MM.1S (cell line): ENCODE measurements around the gene HOXC13.

Experiments
- DNase-seq: peaks from one replicate; pipeline ENCODE4 v3.0.0-alpha.2; 2015
- H2AFZ ChIP-seq: fragments of 300-600 bp; sonication (generic); 2 replicates; pipeline ENCODE4 v1.6.0; 2016; ENCODE audit warnings: antibody characterized with exemption, low read length
- H3F3A ChIP-seq: fragments of 300-600 bp; sonication (generic); 2 replicates; pipeline ENCODE4 v1.6.1; 2016; ENCODE audit warnings: mild to moderate bottlenecking, antibody characterized with exemption, low read length, moderate library complexity, mixed read lengths; ENCODE audit not compliant: insufficient read depth
- H3K27ac ChIP-seq: fragments of 300-600 bp; sonication (generic); 2 replicates; pipeline ENCODE4 v1.5.1; 2016; ENCODE audit warnings: mild to moderate bottlenecking, low read length
- H3K27me3 ChIP-seq: fragments of 300-600 bp; sonication (generic); replicated peaks from 2 replicates; pipeline ENCODE4 v1.6.0; 2016; ENCODE audit warnings: low read length; ENCODE audit not compliant: insufficient read depth
- H3K36me3 ChIP-seq: fragments of 300-600 bp; sonication (generic); replicated peaks from 2 replicates; pipeline ENCODE4 v1.6.1; 2016; ENCODE audit warnings: mild to moderate bottlenecking, low read length, mixed read lengths; ENCODE audit not compliant: insufficient read depth
- H3K4me1 ChIP-seq: fragments of 300-600 bp; sonication (generic); 2 replicates; pipeline ENCODE4 v1.6.1; 2016; ENCODE audit warnings: low read length, mixed read lengths
- H3K4me2 ChIP-seq: fragments of 300-600 bp; sonication (generic); 2 replicates; pipeline ENCODE4 v1.6.0; 2016; ENCODE audit warnings: low read depth, low read length
- H3K4me3 ChIP-seq: fragments of 300-600 bp; sonication (generic); 2 replicates; pipeline ENCODE4 v1.5.1; 2016; ENCODE audit warnings: low read length, mixed read lengths
- H3K79me2 ChIP-seq: fragments of 300-600 bp; sonication (generic); 2 replicates; pipeline ENCODE4 v1.6.1; 2016; ENCODE audit warnings: mixed run types, low read length, mixed read lengths
- H3K9ac ChIP-seq: fragments of 300-600 bp; sonication (generic); 2 replicates; pipeline ENCODE4 v1.6.1; 2016; ENCODE audit warnings: low read length, mixed read lengths
- H3K9me2 ChIP-seq: fragments of 300-600 bp; sonication (generic); replicated peaks from 2 replicates; pipeline ENCODE4 v1.6.1; 2016; ENCODE audit warnings: mild to moderate bottlenecking, low read length, mixed read lengths; ENCODE audit not compliant: insufficient read depth
- H3K9me3 ChIP-seq: fragments of 300-600 bp; sonication (generic); replicated peaks from 2 replicates; pipeline ENCODE4 v1.6.1; 2016; ENCODE audit warnings: mild to moderate bottlenecking, low read length, mixed read lengths; ENCODE audit not compliant: insufficient read depth
- H4K20me1 ChIP-seq: fragments of 300-600 bp; sonication (generic); 2 replicates; pipeline ENCODE4 v1.6.1; 2016; ENCODE audit warnings: mild to moderate bottlenecking, low read length, moderate library complexity, mixed read lengths; ENCODE audit not compliant: insufficient read depth
- CTCF ChIP-seq: fragments of 300-600 bp; sonication (generic); IDR thresholded peaks from 2 replicates; pipeline ENCODE4 v1.5.1; 2016; ENCODE audit warnings: antibody characterized with exemption, low read length, mixed read lengths
- EZH2 ChIP-seq: fragments of 300-600 bp; sonication (generic); optimal IDR thresholded peaks from 2 replicates; pipeline ENCODE3; 2017; ENCODE audit warnings: low read depth, mild to moderate bottlenecking, antibody characterized with exemption, low read length, mixed read lengths
- EZH2phosphoT487 ChIP-seq: fragments of 300-600 bp; sonication (generic); IDR thresholded peaks from 2 replicates; pipeline ENCODE4 v1.6.1; 2018; ENCODE audit warnings: antibody characterized with exemption, low read length

The HOXC13 gene

GRCh38 chr12:53924521-53925405 is 13.9 kb upstream of the HOXC13 start:
- peaks cover 48% of the 10 kb centered on the region for H3K27me3 ChIP-seq
- no peak overlapping the region for H2AFZ ChIP-seq
- no peak overlapping the region for H3K27ac ChIP-seq
- H3K9ac ChIP-seq = no peak overlapping the region
- H3K4me3 ChIP-seq = no peak overlapping the region
- H3K79me2 ChIP-seq = no peaks in the 10 kb centered on the region
- no peaks in the 10 kb centered on the region for H3K4me1 ChIP-seq
- no peak for DNase-seq
- TF ChIP-seq CTCF (no peak), EZH2 (no peak), EZH2phosphoT487 (no peak)
- no peaks in the 10 kb centered on the region for H3K36me3 ChIP-seq
- H3K9me2 ChIP-seq = no peaks in the 10 kb centered on the region
- no peaks in the 10 kb centered on the region for H4K20me1 ChIP-seq
- no peaks in the 10 kb centered on the region for H3F3A ChIP-seq
- no peak overlapping the region for H3K4me2 ChIP-seq
- H3K9me3 ChIP-seq = no peaks in the 10 kb centered on the region

- H3K9me3 ChIP-seq = no peaks in the 10 kb centered on the region
- H3K79me2 ChIP-seq = no peaks in the 10 kb centered on the region
- H3K4me2 ChIP-seq = no peak overlapping the region
- H3K4me1 ChIP-seq = no peaks in the 10 kb centered on the region
- no peak overlapping the region for H3K9ac ChIP-seq
- no peak overlapping the region for H2AFZ ChIP-seq
- H3K36me3 ChIP-seq = no peaks in the 10 kb centered on the region
- peaks cover 74% of the 10 kb centered on the region for H3K27me3 ChIP-seq
- no peak overlapping the region for H3K27ac ChIP-seq
- TF ChIP-seq EZH2phosphoT487 (no peak), EZH2 (no peak), CTCF (no peak)
- H4K20me1 ChIP-seq = no peaks in the 10 kb centered on the region
- H3K4me3 ChIP-seq = no peak overlapping the region
- no peak for DNase-seq
- H3K9me2 ChIP-seq = no peaks in the 10 kb centered on the region
- no peaks in the 10 kb centered on the region for H3F3A ChIP-seq
Observed at GRCh38 chr12:53927220-53928029, 11.2 kb upstream of the HOXC13 start.

- no peaks in the 10 kb centered on the region for H3K79me2 ChIP-seq
- H3K4me3 ChIP-seq = no peak overlapping the region
- TF ChIP-seq EZH2 (no peak), EZH2phosphoT487 (no peak), CTCF (no peak)
- no peak overlapping the region for H3K27ac ChIP-seq
- no peak for DNase-seq
- H3K4me2 ChIP-seq = no peak overlapping the region
- no peaks in the 10 kb centered on the region for H3K36me3 ChIP-seq
- no peak overlapping the region for H3K9ac ChIP-seq
- H4K20me1 ChIP-seq = no peaks in the 10 kb centered on the region
- no peaks in the 10 kb centered on the region for H3K9me3 ChIP-seq
- H3K4me1 ChIP-seq = no peaks in the 10 kb centered on the region
- H3K27me3 ChIP-seq = peaks cover 82% of the 10 kb centered on the region
- no peaks in the 10 kb centered on the region for H3F3A ChIP-seq
- H2AFZ ChIP-seq = no peak overlapping the region
- H3K9me2 ChIP-seq = no peaks in the 10 kb centered on the region
Observed at GRCh38 chr12:53928054-53928835, 10.4 kb upstream of the HOXC13 start.
